HG03378 (cell line): ENCODE results near the gene CYRIA.

ENCODE experiments used
- ATAC-seq: cut with Tn5 transposase; IDR thresholded peaks from one replicate; pipeline ENCODE4 v1.9.1; 2021; ENCODE audit warnings: mild to moderate bottlenecking, moderate library complexity; ENCODE audit not compliant: unreplicated experiment

The CYRIA gene

DNA sequence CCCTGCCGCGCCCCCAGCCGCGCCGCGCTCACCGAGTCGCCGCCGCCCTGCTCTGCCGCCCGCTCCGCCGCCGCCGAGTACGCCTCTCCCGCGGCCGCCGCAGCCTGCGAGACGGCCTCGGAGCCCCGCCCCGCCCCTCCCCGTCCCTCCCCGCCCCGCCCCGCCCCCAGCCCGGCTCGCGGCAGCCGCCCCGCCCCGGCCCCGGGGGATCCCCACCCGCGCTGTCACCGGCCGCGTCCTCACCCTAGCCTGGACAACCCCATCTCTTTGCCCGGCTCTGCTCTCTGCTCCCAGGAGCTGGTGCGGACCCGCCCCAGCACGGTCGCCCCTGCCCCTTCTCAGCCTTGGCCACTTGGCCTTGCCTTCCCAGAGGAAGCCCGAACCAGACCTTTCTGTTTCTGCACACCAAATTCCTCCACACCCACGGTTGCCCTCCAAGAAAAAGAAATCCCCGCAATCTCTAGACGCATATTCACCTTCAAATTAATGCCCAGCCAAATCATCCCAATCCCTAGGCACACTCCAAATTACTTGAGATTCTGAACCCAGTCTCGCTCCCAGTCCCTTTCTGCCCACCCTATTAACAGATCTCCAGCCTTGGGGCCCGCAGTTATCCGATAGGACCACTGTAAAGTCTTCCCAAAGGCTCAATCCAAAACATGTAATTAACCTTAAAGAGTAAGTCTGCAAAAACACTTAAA, at the start of gene CYRIA:
CYRIA (minus strand) TSS at position 87 of the 701 bp plus-strand sequence. CDS start 77,715 bp downstream, outside the sequence.
- ATAC-seq: no peak

DNA sequence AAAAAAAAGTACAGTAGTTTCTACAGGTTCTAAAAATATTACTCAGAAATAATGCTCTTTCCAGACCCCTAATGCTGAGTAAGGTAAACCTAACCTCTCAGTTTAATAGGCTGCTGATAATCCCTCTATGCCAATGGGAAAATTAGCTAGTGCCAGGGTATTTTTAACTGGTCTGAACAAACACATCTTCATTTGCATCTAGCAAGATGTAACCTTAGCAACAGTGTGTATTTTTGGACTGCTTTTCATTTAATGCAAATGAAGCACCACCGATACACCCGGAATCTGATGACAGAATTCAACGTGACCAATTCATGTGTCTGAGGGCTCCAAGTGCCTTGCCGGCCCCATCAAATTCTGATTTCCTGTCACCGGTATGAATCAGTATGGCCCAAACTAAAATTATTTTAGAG, 47.4 kb upstream of the CYRIA start:
- ATAC-seq: peak; percentile 81

DNA sequence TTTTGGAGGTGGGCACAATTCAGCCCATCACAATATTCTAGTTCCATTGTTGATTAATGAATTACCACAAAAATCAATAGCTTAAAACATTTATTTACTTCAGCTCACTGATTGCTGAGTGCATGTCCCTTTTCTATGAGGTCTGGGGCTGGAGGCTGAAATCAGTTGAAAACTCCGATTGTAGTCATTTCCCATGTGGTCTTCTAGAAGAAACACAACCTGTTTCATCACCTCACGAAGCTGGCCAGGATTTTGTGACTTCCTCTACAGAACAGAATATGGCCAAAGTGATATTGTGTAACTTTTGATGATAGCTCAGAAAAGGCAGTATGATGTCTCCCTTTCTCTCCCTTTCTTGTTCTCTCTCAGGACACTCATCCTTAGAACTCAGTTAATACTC, 44.1 kb upstream of the CYRIA start:
- ATAC-seq: no peak

DNA sequence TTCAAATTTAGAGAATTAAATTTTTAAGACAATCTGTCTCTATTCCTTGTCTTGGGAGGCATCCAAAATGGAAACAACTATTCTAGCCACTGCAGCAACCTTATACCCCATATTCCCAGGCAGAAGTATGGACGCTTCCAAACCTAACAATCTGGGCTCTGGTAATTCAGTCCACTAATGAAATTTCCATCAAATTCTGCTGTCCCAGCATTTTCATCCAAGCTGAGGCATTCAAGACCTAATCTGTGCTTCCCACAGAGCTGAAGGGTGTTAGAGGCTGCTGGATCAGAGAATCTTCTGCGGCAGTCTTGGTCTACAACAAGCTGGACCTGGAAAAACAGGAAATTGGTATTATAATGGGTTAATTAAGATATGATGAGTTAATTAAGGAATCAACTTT, 42.5 kb upstream of the CYRIA start:
- ATAC-seq: no peak

DNA sequence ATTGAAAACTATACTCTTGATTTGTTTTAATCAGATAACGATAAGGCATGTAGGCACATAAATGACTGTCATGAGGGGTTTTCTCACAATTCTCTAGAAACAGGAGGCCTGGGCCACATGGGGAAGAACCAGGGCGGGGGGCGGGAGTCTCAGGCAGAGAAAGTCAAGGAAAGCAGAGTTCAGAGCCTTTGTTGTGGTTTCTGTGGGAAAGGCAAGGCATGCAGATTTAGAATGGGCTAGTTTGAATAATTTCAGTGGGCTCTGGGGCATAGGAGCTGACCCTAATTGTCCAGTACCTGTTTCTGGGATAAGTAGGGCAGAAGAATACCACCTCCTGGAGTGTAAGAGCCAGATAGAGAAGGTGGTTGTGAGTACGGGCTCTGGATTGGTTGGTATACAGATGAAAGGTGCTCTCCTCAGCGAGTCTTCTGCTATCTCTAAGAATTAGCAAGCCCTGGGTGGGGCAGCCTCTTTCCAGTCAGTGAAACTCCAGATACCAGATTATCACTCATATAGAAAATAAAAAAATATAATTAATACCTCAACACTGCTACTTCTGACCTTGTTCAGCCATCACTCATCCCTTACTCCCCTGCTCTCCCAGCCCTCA, 41.5 kb upstream of the CYRIA start:
- no peak for ATAC-seq

DNA sequence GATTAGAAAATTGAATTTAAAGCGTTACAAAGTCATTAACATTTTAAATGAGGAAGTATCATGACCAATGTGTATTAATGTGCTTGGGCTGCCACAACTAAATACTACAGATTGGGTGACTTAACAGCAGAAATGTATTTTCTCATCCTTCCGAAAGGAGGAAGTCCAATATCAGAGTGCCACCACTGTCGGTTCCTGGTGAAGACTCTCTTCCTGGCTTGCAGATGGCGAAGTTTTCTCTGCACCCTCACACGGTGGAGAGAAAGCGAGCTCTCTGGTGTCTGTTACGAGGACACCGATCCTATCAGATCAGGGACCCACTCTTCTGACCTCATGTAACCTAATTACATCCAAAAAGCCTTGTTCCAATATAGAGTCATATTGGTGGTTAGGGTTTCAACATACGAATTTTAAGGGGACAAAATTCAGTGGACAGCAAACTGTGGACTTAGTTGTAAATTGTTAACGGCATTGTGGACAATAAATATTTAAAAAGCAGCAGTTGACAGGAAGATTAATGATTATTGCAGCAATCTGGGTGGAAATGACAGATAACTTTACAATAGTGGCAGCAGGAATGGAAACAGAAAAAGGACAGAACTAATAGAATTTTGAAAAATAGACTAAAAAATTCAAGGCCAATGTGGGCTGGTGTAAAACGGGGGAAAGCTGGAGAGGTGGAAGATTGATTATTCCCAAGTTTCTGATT, 35.1 kb upstream of the CYRIA start:
- ATAC-seq: no peak

DNA sequence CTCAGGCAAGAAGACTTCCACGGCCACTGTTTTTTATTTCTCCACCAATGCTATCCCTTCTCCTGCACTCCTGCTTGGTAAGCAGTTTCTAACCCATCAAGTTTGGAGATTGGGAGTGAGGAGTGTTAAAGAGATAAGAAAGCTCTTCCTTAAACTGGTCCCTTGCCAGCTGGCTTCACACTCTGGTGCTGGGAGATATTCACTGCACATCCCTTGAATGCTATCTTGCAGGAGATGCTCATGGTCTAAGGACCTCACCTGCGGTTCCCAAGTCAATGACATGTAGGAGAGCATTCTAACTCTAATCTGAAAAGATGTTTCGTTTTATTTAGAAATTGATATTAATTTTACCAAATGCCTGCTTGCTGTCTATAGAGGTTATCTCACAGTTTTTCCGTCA, 28.2 kb upstream of the CYRIA start:
- ATAC-seq: no peak

DNA sequence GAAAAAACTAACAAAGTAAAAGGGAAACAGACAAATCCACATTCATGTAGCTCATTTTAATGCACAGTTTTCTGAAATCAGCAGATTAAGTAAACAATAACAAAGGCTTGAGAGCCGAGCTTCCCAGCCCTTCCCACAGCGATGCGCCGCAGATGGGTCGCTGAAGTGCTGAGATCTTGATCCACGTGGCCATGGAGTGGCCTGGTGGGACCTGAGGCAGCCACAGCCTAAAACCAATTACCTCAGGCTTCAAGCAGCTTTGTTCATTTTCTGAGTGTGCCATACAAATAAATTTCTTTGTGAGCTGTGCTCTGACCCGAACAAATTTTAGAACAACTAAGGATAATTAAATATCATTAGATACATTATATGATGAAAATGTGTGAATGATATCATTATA, 25.6 kb upstream of the CYRIA start:
- no peak for ATAC-seq

DNA sequence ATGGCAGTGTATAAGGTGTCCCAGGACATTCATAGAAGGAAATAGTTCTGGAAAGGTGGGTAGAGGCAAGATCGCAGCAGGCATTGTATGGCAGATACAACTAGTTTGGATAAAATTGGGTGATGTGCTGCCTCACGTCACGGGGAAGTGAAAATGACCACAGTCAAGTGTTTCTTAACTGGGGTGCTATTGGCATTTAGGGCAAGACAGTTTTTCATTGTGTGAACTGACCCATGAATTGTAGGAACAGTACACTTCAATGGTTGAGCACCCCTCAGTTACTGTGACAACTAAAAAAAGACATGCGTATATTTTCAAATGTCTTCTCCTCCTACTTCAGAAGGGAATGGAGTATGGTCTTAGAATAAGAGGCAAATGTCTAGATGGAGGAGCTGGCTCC, 22.3 kb upstream of the CYRIA start:
- no peak for ATAC-seq

DNA sequence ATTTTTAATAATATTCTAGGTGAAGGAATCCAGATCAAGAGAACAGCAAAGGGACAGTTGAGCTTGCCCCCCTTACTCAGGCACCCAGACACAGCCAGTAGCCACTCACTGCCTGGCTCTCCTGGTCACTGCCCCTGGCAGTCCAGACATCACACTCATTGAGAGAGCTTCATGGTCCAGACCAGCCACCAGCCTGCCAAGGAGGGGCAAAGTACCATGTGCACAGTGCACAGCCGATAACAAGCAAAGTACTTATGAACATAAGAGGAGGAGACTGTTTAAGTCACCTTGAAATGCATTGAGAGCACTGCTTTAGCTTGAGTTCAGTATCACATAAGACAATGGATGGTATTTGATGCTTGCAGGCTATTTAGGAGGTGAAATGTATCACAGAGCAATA, 21.6 kb upstream of the CYRIA start:
- ATAC-seq: no peak

DNA sequence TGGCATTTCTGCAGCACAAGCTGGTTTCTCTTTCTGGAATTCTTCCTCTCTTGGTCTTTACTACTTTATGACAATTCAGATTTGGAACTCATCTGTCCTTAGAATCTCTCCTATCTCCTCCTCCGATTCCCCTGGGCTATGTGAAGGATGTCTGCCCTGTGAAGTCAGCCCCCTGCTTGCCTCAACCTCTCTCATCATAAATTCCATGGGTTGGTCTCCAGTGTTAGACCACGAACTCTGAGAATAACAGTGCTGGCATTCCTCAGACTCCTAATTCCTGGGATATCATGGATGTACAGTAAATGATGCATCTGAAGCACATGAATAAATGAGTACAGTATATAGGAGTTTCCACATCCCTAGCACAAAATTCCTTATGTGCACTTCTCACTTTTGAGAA, 21.0 kb upstream of the CYRIA start:
- no peak for ATAC-seq

DNA sequence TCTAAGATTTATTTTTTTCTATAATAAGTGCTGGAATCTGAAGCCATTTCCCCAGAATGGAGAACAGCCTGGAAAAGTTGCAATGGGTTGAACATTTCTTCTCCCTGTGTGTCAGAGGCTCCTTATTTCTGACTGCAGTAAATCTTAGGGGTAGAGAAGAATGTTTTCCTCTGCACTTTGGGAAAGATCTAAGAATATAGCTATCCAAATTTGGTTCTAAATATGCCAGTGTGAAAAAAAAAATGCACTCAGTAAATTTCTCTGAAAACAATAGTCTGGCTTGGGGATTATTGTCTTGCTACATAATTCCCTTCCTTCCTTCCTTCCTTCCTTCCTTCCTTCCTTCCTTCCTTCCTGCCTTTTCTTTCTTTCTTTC, 19.7 kb upstream of the CYRIA start:
- ATAC-seq: no peak

DNA sequence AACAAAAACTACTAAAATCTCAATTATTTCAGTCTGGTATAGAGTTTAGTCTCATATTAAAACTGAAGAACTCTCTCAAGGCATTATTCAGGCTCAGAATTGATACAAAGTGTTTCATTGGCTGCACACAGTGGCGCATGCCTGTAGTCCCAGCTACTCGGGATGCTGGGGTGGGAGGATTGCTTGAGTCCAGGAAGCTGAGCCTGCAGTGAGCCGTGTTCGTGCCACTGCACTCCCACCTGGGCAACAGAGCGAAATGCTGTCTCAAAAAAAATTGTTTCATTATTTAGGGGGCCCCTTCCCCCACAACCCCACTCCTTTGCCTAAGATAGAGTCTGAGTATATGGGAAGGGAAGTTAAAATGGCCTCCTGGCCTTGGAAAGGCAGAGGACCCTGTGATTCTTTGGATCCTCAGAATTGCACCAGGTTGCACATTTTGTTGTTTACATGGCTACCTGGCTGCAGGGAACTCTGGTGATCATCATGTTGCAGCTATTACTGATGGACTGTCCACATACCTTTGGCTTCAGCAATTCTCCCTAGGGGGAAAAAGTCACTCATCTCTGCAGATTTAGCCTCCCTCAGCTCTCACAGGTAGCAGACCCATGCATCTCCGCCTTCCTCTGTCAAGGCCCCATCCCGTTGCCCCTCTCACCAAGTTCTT, 19.2 kb upstream of the CYRIA start:
- no peak for ATAC-seq

DNA sequence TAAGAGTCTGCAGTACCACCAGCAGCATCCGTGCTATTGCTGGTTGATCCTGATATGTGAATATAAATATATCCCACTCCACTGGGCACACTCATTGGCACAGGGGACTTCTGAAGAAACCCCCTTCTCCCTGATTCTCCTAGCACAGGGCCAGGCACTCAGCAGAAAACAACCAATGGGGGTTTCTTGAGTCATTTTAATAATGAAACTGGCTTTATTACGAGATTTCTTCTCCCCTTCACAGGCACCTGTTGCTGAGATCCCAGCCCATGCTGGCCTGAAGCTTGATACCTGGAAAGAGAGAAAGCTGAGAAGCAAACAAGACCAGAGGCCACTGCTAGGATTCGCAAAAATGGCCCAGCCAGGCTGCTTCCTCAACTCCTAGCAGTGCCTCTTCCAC, 17.9 kb upstream of the CYRIA start:
- ATAC-seq: no peak

DNA sequence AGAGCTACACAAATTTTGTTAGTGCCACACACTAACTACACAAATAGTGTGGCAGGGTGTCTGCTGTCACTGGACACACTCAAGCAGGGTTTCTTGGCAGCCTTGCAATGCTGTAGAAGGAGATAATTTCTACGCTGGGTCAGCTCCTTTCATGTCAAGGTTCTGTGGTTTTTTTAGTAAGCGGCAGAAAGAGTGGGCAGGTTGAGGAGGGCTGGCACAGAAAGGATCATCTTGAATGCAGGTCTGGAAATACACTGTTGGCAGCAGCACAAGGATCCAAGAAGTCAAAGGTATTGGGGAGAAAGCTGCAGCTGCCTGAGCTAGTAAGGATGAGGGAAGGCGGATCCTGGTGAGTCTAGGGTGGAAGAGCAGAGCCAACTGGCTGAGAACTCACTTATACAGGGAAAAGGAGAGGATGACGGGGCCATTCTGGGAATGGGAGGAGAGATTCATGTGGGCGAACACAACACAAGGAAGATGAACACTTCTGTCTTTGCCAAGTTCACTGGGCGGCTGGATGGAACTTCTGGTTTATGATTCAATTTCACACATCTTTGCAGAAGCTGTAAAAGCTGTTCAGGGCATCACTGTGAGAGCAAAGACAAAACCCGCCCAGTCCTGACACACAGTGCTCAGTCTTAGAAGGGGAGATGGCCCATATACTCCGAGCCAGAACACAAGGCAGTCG, 16.9 kb upstream of the CYRIA start:
- ATAC-seq: no peak

DNA sequence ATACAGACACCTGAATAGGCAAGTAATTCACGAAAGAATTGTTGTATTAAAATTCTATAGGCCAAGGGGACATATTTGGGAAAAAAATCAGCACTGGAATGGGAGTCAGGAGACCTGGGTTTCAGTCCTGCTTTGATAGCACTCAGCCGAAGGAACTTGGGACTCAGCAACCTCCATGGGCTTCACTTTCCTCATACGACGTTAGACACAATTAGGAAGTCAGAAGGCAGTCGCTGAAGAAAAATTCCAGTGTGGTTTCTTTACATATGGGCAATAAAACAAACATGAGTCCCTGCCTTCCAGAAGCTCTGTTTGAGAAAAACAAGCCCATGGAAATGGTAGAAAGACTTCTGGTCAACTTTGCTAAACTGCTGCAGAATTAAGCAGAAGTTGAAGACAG, 15.1 kb upstream of the CYRIA start:
- no peak for ATAC-seq

DNA sequence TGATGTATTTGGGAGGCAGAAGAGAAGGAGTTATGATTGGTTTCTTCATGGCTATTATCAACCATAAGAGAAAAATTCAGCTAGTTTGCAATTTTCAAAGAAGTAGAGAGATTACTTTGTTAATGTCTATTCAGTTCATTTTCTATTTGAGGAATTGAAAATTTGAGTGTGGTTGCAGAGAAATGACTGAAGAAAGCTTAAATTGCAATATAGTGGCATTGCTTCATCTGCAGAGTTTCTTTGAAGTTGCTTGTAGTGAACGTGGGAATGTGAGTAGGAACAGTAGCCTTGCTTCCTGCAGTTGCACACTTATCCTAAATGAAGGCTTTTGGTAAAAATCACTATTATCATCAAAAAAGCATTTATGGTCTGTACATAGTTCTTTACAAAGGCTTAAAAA, 14.7 kb upstream of the CYRIA start:
- no peak for ATAC-seq

DNA sequence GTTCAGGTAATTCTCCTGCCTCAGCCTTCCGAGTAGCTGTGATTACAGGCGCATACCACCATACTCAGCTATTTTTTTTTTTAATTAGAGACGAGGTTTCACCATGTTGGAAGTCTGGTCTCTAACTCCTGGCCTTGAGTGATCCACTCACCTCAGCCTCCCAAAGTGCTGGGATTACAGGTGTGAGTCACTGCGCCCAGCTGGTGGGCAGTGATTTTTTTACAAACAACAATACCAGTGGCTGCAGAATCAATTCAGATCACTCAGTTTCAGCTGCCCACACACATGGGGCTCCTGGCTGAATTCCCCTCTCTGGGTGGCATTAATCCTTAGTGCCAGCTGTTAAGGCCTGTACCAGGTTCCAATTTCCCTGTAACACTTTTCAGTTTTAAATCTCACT, 13.3 kb upstream of the CYRIA start:
- no peak for ATAC-seq

DNA sequence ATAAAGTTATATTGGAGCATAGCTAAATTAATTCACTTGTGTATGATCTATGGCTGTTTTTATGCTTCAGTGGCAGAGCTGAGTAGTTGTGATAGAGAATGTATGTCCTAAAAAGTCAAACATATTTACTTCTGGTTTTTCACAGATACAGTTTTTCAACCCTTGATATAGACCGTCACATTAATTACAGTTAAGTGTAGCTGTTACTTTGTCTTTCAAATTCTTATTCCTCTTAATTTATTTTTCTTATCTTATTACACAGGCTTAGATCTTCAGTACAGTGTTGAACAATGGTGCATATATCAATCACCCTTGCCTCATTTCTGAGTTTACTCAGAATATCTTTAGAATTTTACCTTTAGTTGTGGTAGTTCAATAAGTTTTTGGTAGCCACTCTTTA, 12.2 kb upstream of the CYRIA start:
- no peak for ATAC-seq

DNA sequence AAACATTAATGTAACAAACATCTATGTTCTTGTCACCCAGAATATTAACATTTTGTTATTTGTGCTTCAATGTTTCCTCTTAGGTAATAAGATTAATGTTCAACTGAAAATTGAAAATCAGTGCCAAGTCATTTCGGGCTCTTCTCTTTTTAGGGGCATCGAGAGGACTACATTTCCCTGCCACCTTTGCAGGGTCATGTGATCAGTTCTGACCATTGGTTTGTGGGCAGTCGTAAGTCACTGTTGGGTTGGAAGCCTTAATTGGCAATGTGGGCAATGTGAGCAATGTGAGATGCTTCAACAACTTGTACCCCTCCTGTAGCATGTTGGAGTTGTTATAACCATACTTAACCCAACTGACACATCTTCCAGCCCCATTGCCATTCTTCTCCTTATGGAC, 10.1 kb upstream of the CYRIA start:
- no peak for ATAC-seq

DNA sequence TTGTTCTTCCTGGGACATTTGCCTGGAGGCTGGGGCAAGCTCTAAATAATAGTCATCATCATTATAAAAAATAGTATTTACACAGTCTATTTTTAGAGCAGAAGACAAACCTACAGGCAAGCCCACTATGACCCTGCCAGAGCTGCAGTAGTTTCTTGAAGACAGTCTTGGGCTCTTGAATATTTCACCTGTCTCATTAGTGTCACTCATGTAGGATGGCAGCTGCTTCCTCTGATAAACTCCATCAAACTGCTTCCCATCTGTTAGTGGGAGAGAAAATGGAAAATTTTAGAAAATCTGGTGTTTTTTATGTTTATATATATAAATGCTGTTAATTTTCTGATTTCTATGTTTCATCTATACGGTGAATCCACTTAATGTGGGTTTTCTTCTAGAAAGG, 8.5 kb upstream of the CYRIA start:
- no peak for ATAC-seq
